ENCODE data around the gene MCC.

The MCC gene

GRCh38 chr5:113163328-113163727, 324.9 kb downstream of the MCC start:
- Histone ChIP-seq H3K79me2 (ENCODE audit: insufficient read depth, low read length) (no peaks in the 10 kb centered on the region), H3K4me2 (ENCODE audit: low read depth, low read length, poor library complexity, severe bottlenecking) (no peak overlapping the region), H3F3A (ENCODE audit: insufficient read depth) (no peaks in the 10 kb centered on the region), H3K9ac (ENCODE audit: low read length) (no peak overlapping the region), H3K27me3 (ENCODE audit: low read length) (no peaks in the 10 kb centered on the region), H2AFZ (ENCODE audit: low read depth, low read length, severe bottlenecking) (no peak overlapping the region), H3K9me3 (ENCODE audit: insufficient read depth, low read length) (no peaks in the 10 kb centered on the region), H3K4me3 (ENCODE audit: insufficient read depth, low read length, poor library complexity, severe bottlenecking) (no peak overlapping the region), H3K9me2 (replicated peaks; ENCODE audit: insufficient read depth, low read length) (no peaks in the 10 kb centered on the region), H4K20me1 (ENCODE audit: low read depth, low read length) (no peaks in the 10 kb centered on the region), H3K36me3 (ENCODE audit: low read length) (no peaks in the 10 kb centered on the region), H3K27ac (ENCODE audit: low read depth, low read length) (no peak overlapping the region)
- TF ChIP-seq EZH2phosphoT487 (conservative IDR thresholded peaks at IDR 0.05; ENCODE audit: low read length) (no peak), CTCF (IDR thresholded peaks at IDR 0.05; ENCODE audit: insufficient read depth, low read length, poor library complexity, severe bottlenecking) (no peak)

DNA sequence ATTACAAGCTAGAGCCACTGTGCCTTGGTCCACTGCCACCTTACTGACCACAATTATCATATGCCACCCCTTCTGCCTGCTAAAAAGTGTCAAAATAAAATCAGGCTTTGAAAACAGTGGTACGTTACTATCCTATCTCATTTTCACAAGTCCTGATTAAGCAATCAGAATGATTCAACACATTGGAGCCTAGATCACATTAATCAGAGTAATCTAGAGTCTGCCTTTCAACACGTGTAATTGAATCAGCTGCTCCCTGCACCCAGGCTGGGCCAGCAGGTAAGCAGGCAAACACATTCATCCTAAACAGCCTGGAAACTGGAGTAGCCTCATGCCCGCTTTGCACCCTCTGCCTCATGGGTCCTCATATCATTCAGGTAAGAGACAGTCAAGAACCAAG, 325.5 kb downstream of the MCC start:
- Histone ChIP-seq H3K4me2 (ENCODE audit: low read depth, low read length, poor library complexity, severe bottlenecking) (no peak overlapping the region), H3K9me3 (ENCODE audit: insufficient read depth, low read length) (no peaks in the 10 kb centered on the region), H4K20me1 (ENCODE audit: low read depth, low read length) (no peaks in the 10 kb centered on the region), H3K9ac (ENCODE audit: low read length) (no peak overlapping the region), H3K27ac (ENCODE audit: low read depth, low read length) (no peak overlapping the region), H3F3A (ENCODE audit: insufficient read depth) (no peaks in the 10 kb centered on the region), H2AFZ (ENCODE audit: low read depth, low read length, severe bottlenecking) (no peak overlapping the region), H3K36me3 (ENCODE audit: low read length) (no peaks in the 10 kb centered on the region), H3K27me3 (ENCODE audit: low read length) (no peaks in the 10 kb centered on the region), H3K9me2 (replicated peaks; ENCODE audit: insufficient read depth, low read length) (no peaks in the 10 kb centered on the region), H3K4me3 (ENCODE audit: insufficient read depth, low read length, poor library complexity, severe bottlenecking) (no peak overlapping the region), H3K79me2 (ENCODE audit: insufficient read depth, low read length) (no peaks in the 10 kb centered on the region)
- TF ChIP-seq EZH2phosphoT487 (conservative IDR thresholded peaks at IDR 0.05; ENCODE audit: low read length) = no peak

DNA sequence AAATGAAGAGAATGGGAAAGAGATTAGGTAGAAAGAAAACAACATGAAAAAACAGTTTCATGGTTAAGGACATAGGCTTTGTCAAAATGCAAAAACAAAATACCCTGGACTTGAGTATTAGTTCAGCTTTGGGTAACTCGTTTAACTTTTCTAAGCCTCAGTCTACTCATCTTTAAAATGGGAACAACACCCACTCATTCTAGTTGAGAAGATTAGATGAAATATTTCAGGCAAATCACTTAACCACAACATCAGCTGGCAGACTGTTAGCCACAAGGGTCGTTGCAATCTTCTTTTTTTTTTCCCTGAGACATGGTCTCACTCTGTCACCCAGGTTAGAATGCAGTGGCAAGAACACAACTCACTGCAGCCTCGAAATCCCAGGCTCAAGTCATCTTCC, 326.0 kb downstream of the MCC start:
- Histone ChIP-seq H3K9me2 (replicated peaks; ENCODE audit: insufficient read depth, low read length) (no peaks in the 10 kb centered on the region), H3K27me3 (ENCODE audit: low read length) (no peaks in the 10 kb centered on the region), H3K4me2 (ENCODE audit: low read depth, low read length, poor library complexity, severe bottlenecking) (no peak overlapping the region), H3K27ac (ENCODE audit: low read depth, low read length) (no peak overlapping the region), H3K79me2 (ENCODE audit: insufficient read depth, low read length) (no peaks in the 10 kb centered on the region), H3K9me3 (ENCODE audit: insufficient read depth, low read length) (no peaks in the 10 kb centered on the region), H4K20me1 (ENCODE audit: low read depth, low read length) (no peaks in the 10 kb centered on the region), H2AFZ (ENCODE audit: low read depth, low read length, severe bottlenecking) (no peak overlapping the region), H3K9ac (ENCODE audit: low read length) (no peak overlapping the region), H3F3A (ENCODE audit: insufficient read depth) (no peaks in the 10 kb centered on the region), H3K4me3 (ENCODE audit: insufficient read depth, low read length, poor library complexity, severe bottlenecking) (no peak overlapping the region), H3K36me3 (ENCODE audit: low read length) (no peaks in the 10 kb centered on the region)
- TF ChIP-seq EZH2phosphoT487 (conservative IDR thresholded peaks at IDR 0.05; ENCODE audit: low read length) = no peak
- no peak for TF ChIP-seq CTCF (IDR thresholded peaks at IDR 0.05; ENCODE audit: insufficient read depth, low read length, poor library complexity, severe bottlenecking)

GRCh38 chr5:113161806-113162205, 326.4 kb downstream of the MCC start:
- TF ChIP-seq CTCF (IDR thresholded peaks at IDR 0.05; ENCODE audit: insufficient read depth, low read length, poor library complexity, severe bottlenecking) = no peak
- TF ChIP-seq EZH2phosphoT487 (conservative IDR thresholded peaks at IDR 0.05; ENCODE audit: low read length) = no peak

More at GRCh38 chr5:113161806-113162205, 326.4 kb downstream of the MCC start:
- Histone ChIP-seq H3K9ac (ENCODE audit: low read length) (no peak overlapping the region), H3K79me2 (ENCODE audit: insufficient read depth, low read length) (no peaks in the 10 kb centered on the region), H3K9me2 (replicated peaks; ENCODE audit: insufficient read depth, low read length) (no peaks in the 10 kb centered on the region), H2AFZ (ENCODE audit: low read depth, low read length, severe bottlenecking) (no peak overlapping the region), H3K27me3 (ENCODE audit: low read length) (no peaks in the 10 kb centered on the region), H3K36me3 (ENCODE audit: low read length) (no peaks in the 10 kb centered on the region), H3K9me3 (ENCODE audit: insufficient read depth, low read length) (no peaks in the 10 kb centered on the region), H4K20me1 (ENCODE audit: low read depth, low read length) (no peaks in the 10 kb centered on the region), H3K4me2 (ENCODE audit: low read depth, low read length, poor library complexity, severe bottlenecking) (no peak overlapping the region), H3F3A (ENCODE audit: insufficient read depth) (no peaks in the 10 kb centered on the region), H3K27ac (ENCODE audit: low read depth, low read length) (no peak overlapping the region), H3K4me3 (ENCODE audit: insufficient read depth, low read length, poor library complexity, severe bottlenecking) (no peak overlapping the region)
